ENCODE data around the gene ANKH. TPM values are rescaled to one million over a fixed set of nuclear protein-coding genes. Genes with fewer than 3 reads are reported as not detected.

ANKH gene
- total and polyA plus RNA-seq, 12 donors = 4.8 to 45.6 (median 30.9) TPM

DNA sequence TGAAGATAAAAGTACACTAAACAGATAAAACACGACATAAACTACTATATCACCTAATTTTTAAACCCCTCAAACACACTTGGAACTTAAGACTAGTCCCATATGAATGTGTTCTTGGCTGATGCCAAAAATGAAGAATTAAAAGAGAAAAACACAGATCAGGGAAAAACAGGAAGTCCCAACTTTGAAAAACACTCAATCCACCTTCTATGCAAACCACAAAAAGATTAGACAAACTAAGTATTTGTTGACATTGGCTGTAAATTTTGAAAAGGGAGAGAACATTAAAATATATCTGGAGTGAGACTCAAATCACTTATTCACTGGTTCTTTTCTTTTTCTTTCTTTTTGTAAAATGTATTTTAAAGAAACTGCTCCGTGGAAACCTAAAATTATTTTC lies 81.4 kb downstream of the ANKH start:
- peaks cover 0 to 6% of the 10 kb centered on the region in 2 donors for H3K4me1 ChIP-seq (replicated peaks in 1 of 2)
- TF ChIP-seq, protein P1, sequence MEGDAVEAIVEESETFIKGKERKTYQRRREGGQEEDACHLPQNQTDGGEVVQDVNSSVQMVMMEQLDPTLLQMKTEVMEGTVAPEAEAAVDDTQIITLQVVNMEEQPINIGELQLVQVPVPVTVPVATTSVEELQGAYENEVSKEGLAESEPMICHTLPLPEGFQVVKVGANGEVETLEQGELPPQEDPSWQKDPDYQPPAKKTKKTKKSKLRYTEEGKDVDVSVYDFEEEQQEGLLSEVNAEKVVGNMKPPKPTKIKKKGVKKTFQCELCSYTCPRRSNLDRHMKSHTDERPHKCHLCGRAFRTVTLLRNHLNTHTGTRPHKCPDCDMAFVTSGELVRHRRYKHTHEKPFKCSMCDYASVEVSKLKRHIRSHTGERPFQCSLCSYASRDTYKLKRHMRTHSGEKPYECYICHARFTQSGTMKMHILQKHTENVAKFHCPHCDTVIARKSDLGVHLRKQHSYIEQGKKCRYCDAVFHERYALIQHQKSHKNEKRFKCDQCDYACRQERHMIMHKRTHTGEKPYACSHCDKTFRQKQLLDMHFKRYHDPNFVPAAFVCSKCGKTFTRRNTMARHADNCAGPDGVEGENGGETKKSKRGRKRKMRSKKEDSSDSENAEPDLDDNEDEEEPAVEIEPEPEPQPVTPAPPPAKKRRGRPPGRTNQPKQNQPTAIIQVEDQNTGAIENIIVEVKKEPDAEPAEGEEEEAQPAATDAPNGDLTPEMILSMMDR (IDR thresholded peaks at IDR 0.05) = no peak
- TF ChIP-seq POLR2A (IDR thresholded peaks at IDR 0.05) = no peak
- no peaks in the 10 kb centered on the region for H3K9me3 ChIP-seq (replicated peaks in 1 of 3)
- intact Hi-C loops (cut with DNase I) = no loop called here
- 57 to 61% (median 60%) methylated on average over 2 of the region's 2 CpGs for WGBS, 4 donors
- H3K4me3 ChIP-seq = no peak overlapping the region
- H3K27ac ChIP-seq = no peak overlapping the region
- H3K27me3 ChIP-seq = no peaks in the 10 kb centered on the region
- no peak for DNase-seq
- no peaks in the 10 kb centered on the region for H3K36me3 ChIP-seq (replicated peaks in 1 of 2)

DNA sequence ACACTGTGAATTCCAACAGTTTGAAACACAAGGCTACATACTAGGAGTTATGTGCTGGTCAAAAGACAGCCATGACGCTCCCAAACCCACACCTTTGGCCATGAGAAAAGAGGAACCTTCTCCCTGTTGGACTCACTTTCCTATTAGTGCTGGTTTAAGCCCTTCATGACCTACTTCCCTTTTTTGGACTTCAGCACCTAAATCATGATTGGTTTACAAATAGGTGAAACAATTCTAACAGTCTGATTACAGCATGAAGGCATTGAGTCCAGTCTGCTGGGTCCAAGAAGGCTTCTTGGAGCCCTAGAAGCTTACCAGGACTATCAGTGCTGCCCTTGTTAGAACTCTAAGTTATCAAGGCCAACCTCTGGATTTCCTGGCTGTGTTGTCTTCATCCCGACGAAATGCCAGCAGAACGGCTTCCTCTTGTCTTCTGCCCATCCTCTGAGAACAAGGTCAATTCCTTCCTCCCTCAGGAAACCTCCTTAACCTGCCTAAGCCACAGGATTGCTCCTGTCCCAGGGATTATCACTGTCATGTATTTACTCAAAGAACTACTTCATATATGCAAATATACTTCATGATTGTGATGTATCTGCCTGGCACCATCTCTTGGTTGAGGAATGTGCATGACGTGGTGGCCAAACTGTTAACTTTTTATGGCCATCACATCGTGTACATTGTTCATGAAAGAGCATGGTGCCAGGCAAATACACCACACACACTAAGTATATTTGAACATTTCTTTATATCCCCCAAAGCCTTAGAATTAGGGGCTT lies 83.6 kb downstream of the ANKH start:
- Histone ChIP-seq H3K9me3 (replicated peaks in 1 of 3) (no peaks in the 10 kb centered on the region), H3K4me1 (replicated peaks in 1 of 2) (peaks cover 0 to 6% of the 10 kb centered on the region in 2 donors), H3K36me3 (replicated peaks in 1 of 2) (no peaks in the 10 kb centered on the region), H3K27me3 (no peaks in the 10 kb centered on the region), H3K4me3 (no peak overlapping the region), H3K27ac (no peak overlapping the region)
- DNase-seq = no peak
- intact Hi-C loops (cut with DNase I) = no loop called here
- TF ChIP-seq POLR2A (IDR thresholded peaks at IDR 0.05) = no peak
- TF ChIP-seq, protein P1 (IDR thresholded peaks at IDR 0.05) = no peak
- WGBS, 4 donors = 67 to 78% (median 73%) methylated on average over 5 to 6 of the region's 6 CpGs

DNA sequence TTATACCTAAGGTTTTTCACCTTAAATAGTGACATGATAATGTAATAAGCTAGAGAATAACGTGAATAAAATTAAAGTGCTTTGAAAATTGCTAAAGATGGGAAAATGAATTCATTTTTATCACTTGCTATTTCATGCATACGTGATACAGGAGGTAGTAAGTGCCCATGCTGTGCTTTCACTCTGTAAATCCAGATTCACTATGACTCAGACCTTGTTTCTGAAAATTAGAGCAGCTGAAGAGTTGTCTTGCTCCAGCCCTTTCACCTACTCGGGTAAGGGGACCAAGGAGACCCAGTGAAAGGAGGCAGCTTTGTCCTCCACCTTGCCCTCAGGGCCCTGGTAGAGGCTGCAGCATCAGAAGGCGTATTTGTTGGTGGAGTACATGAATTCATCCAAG lies 87.9 kb downstream of the ANKH start:
- Histone ChIP-seq H3K9me3 (replicated peaks in 1 of 3) (no peaks in the 10 kb centered on the region), H3K27me3 (no peaks in the 10 kb centered on the region), H3K27ac (no peak overlapping the region), H3K4me3 (no peak overlapping the region), H3K4me1 (replicated peaks in 1 of 2) (peaks cover 0 to 6% of the 10 kb centered on the region in 2 donors), H3K36me3 (replicated peaks in 1 of 2) (no peaks in the 10 kb centered on the region)
- no peak for TF ChIP-seq POLR2A (IDR thresholded peaks at IDR 0.05)
- TF ChIP-seq, protein P1 (IDR thresholded peaks at IDR 0.05) = no peak
- DNase-seq = no peak
- intact Hi-C loops (cut with DNase I) = no loop called here
- 85 to 90% (median 87%) methylated on average over 4 of the region's 4 CpGs for whole genome bisulfite sequencing, 4 donors

DNA sequence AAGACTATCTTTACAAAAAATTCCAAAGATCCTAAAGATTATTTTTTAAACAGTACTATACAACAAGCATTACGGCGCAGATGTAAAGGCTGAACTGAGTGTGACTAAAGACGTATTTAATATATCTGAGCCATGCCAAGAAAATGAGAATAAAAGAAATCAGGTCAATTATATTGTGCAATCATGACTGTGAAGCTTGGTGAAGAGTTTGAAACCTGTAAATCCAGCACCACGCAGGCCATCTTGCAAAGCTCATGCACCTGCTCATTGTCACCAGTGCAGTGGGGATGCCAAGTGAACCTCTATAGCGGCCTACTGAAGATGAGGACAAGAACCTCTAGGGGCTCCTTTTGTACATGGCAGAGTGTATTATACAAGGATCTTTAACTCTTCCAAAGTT lies 89.0 kb downstream of the ANKH start:
- peaks cover 0 to 4% of the 10 kb centered on the region in 2 donors for H3K4me1 ChIP-seq (replicated peaks in 1 of 2)
- H3K27ac ChIP-seq = no peak overlapping the region
- DNase-seq = no peak
- WGBS, 4 donors = 90 to 91% (median 91%) methylated on average over 5 of the region's 5 CpGs
- TF ChIP-seq, protein P1 (IDR thresholded peaks at IDR 0.05) = no peak
- no peak for TF ChIP-seq POLR2A (IDR thresholded peaks at IDR 0.05)
- no peak overlapping the region for H3K4me3 ChIP-seq
- intact Hi-C loops (cut with DNase I) = no loop called here
- H3K9me3 ChIP-seq (replicated peaks in 1 of 3) = no peaks in the 10 kb centered on the region
- no peaks in the 10 kb centered on the region for H3K36me3 ChIP-seq (replicated peaks in 1 of 2)
- H3K27me3 ChIP-seq = no peaks in the 10 kb centered on the region
